Measurements from ENCODE around the gene TET2.
A peak's percentile ranks its signal among the peaks of the same experiment; 100 is the strongest.

TET2 gene

DNA sequence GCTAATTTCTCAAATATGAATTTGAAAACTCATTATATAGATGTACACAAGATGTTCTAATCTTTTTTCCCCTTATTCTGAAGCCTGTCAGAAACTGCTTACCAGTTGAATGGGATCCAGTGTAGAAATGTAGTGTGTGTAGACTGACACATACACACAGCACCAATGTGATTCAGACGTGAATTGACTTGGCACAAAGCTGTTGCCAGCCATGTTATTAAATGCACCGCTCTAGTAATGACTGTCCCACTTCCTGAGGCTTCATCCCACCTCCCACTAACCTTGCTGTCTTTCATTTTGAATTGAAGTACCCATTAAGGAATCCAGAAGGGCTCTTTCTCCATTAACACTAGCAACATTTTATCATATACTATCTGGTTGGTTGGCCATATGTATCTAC is 180.5 kb downstream of the TET2 start:
- H3K4me3 ChIP-seq (ENCODE audit: low read length): no peak overlapping the region
- DNase-seq (ENCODE audit: low read depth): no peak
- TF ChIP-seq, protein P1, sequence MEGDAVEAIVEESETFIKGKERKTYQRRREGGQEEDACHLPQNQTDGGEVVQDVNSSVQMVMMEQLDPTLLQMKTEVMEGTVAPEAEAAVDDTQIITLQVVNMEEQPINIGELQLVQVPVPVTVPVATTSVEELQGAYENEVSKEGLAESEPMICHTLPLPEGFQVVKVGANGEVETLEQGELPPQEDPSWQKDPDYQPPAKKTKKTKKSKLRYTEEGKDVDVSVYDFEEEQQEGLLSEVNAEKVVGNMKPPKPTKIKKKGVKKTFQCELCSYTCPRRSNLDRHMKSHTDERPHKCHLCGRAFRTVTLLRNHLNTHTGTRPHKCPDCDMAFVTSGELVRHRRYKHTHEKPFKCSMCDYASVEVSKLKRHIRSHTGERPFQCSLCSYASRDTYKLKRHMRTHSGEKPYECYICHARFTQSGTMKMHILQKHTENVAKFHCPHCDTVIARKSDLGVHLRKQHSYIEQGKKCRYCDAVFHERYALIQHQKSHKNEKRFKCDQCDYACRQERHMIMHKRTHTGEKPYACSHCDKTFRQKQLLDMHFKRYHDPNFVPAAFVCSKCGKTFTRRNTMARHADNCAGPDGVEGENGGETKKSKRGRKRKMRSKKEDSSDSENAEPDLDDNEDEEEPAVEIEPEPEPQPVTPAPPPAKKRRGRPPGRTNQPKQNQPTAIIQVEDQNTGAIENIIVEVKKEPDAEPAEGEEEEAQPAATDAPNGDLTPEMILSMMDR (conservative IDR thresholded peaks at IDR 0.05; ENCODE audit: low read length): no peak

DNA sequence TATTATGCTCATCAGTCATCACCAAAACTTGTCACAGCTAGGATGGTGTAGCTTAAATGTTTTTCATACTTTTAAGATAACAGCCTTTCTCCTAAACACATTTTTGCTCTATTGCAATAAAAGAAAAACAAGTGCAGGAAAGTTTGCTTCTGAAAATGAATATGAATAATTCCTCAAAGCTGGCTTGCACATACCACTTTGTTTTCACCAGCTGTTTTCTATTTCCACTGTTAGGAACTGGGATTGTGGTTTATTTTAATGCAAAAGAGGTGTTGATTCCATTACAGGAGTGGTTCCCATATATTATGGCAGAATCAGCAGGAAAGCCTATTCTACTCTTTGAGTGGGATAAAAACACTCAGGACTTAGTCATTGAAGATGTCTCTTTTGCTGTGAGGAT is 181.3 kb downstream of the TET2 start:
- DNase-seq (ENCODE audit: low read depth): peak; percentile 38
- H3K4me3 ChIP-seq (ENCODE audit: low read length): no peak overlapping the region
- TF ChIP-seq, protein P1 (conservative IDR thresholded peaks at IDR 0.05; ENCODE audit: low read length): no peak

DNA sequence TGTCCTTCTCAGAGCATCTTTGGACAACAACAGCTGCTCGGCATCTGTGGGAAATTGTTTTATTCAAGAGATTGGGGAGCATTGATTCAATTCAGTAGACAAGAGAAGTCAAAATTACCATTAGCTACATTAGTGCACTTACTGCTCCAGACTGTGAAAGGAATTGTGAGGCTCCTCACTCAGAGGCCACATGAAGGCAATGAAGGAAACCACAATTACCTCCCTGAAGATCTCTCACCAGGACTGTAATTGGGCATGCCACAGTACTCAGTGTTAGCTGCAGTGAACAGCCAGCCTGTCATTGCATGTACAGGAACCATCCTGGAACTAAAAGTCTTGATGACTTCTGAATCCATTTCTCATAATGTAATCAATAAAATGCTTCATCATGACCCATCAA is 182.4 kb downstream of the TET2 start:
- TF ChIP-seq, protein P1 (conservative IDR thresholded peaks at IDR 0.05; ENCODE audit: low read length): no peak
- no peak overlapping the region for H3K4me3 ChIP-seq (ENCODE audit: low read length)
- no peak for DNase-seq (ENCODE audit: low read depth)
